PC-3 (cell line): ENCODE results near the gene FEM1A.

Experiments used
- CTCF ChIP-seq: fragments of 300-600 bp; sonication (generic); conservative IDR thresholded peaks from 2 replicates; pipeline ENCODE4 v1.5.1; 2017; ENCODE audit warnings: antibody characterized with exemption, low read depth, mild to moderate bottlenecking, low read length
- EZH2 ChIP-seq: fragments of 300-600 bp; sonication (generic); IDR thresholded peaks from one replicate; pipeline ENCODE4 v1.6.1; 2017; ENCODE audit warnings: antibody characterized with exemption, mild to moderate bottlenecking, low read length; ENCODE audit not compliant: unreplicated experiment
- EZH2phosphoT487 ChIP-seq: fragments of 300-600 bp; sonication (generic); IDR thresholded peaks from 2 replicates; pipeline ENCODE4 v1.6.1; 2018; ENCODE audit warnings: mild to moderate bottlenecking, antibody characterized with exemption, low read length, borderline replicate concordance

- no peak for TF ChIP-seq CTCF
- no peak for TF ChIP-seq EZH2phosphoT487
- no peak for TF ChIP-seq EZH2
Measured at GRCh38 chr19:4749870-4750590, 41.5 kb upstream of the FEM1A start.
